Head of caudate nucleus (tissue), 42 donors: ENCODE results near the gene EEIG1.

Source experiments
- DNase-seq, 42 donors: peaks; one replicate each; pipeline versions ENCODE4 v3.0.0 to v3.0.0-alpha.2; 2020 to 2021; ENCODE audit warnings: mixed read lengths in 7 of 42
- intact Hi-C: fragments of 100-400 bp; cut with DNase I; formaldehyde crosslinking; loops from one replicate; pipeline ENCODE4 v1.15.0; 2022

EEIG1 gene

GRCh38 chr9:127977009-127977883 lies 3.5 kb downstream of the EEIG1 start:
- intact Hi-C loops: no loop called here
- DNase-seq: peak in 6 of 42 donors; percentile 8 to 40 (median 22)

- peak in 28 of 42 donors; percentile 24 to 88 (median 68) for DNase-seq
- intact Hi-C loops: no loop called here
These were observed 4.3 kb downstream of the EEIG1 start for GRCh38 chr9:127976498-127976897.

GRCh38 chr9:127975376-127976315 lies 5.1 kb downstream of the EEIG1 start:
- peak in 33 of 42 donors; percentile 49 to 82 (median 72) for DNase-seq
- intact Hi-C loops: no loop called here

DNA sequence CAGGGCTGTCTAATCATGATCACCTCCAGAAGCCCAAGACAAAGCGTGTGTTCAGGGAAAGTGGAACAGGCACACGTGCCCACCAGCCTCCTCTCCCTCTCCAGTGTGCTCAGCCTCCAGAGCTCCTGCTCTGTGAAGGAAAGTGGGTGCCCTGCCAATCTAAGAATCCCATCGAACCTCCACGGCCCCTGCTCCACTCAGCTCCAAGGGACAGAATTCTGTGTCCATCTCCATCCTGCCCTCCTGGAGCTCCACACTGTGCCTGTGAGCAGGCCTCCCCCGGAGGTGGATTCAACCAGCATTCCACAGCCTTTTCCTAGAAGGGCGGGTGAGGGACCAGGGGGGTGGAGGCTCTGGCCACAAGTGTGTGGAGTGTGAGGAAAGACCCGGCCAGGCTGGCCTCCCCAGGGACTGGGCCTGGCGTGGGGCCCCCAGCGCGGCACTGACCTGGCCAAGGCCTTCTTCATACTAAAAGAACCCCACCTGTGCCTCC lies 6.0 kb downstream of the EEIG1 start:
- intact Hi-C loops: no loop called here
- peak in 30 of 42 donors; percentile 26 to 87 (median 66) for DNase-seq

- peak in 4 of 42 donors; percentile 16 to 52 (median 40) for DNase-seq
- intact Hi-C loops: no loop called here
These were observed 6.6 kb downstream of the EEIG1 start for GRCh38 chr9:127974001-127974768.

GRCh38 chr9:127973169-127974000 lies 7.4 kb downstream of the EEIG1 start:
- intact Hi-C loops: no loop called here
- DNase-seq: peak in 29 of 42 donors; percentile 10 to 80 (median 67)

DNA sequence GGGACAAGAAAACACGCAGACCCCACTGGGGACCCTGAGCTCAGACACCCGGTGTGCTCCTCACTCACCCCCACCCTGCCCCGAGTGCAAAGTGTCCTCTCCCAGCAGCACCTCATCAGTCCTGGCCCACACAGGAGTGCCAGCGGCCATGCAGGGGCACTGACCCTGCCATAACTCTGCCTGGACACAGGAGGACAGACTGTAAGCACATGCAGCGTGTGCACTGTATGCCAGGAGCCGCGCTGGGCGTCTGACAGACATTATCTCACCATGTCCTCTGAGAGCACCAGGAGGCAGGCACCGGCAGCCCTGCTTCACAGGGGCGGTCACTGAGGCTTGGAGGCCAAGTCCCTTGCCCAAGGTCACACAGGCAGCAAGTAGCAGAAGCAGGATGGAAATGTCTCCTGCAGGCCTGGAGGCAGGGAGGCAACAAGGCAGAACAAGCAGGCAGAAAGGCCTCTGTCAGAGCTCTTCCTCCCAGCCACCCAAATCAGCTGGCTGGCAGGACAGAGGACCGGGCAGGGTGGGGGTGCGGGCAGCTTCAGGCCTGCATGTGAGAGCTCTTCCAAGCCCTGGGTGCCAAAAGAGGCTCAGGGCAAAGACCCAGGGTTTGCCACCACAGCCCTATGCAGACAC lies 8.4 kb downstream of the EEIG1 start:
- peak in 39 of 42 donors; percentile 52 to 90 (median 77) for DNase-seq
- intact Hi-C loops: no loop called here

DNA sequence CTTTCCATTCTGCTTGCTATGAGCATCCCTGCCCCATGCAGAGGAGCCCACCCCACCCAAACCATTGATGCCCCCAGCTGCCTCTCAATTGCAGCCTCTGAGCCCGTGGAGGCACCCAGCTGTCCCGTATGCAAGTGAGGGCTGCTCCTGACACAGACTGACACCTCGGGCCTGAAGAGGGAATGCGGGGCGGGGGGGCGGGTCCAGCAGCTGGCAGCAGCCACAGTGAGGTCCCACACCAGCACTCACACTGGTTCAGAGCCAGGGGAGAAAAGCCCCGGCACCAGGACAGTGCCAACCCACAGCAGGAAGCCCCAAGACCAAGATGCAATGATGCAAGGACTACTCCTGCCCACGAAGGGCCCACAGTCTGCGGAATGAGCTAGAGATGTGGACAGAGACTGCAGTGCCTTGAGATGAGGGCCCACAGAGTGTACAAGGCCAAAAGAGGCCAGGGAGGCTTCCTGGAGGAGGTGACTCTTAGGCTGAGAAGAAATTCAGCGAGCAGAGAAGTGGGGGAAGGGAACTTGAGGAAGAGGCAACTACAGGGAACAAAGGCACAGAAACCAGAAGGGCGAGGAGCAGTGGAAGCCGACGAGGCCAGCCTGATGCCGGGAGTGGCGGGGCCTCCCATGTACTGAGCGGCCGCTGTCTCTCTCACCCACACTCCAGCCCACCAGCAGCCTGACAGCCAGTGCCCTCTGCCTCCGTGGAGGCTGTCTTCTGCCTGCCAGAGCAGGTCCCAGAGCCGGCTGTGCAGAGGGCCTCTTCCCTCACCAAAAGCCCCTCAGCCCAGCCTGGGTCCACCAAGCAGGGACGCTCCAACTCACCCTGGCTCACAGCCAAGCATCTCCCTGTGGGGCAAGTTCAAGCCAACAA lies 9.2 kb downstream of the EEIG1 start:
- intact Hi-C loops: no loop called here
- peak; percentile 74 to 98 (median 93) for DNase-seq

DNA sequence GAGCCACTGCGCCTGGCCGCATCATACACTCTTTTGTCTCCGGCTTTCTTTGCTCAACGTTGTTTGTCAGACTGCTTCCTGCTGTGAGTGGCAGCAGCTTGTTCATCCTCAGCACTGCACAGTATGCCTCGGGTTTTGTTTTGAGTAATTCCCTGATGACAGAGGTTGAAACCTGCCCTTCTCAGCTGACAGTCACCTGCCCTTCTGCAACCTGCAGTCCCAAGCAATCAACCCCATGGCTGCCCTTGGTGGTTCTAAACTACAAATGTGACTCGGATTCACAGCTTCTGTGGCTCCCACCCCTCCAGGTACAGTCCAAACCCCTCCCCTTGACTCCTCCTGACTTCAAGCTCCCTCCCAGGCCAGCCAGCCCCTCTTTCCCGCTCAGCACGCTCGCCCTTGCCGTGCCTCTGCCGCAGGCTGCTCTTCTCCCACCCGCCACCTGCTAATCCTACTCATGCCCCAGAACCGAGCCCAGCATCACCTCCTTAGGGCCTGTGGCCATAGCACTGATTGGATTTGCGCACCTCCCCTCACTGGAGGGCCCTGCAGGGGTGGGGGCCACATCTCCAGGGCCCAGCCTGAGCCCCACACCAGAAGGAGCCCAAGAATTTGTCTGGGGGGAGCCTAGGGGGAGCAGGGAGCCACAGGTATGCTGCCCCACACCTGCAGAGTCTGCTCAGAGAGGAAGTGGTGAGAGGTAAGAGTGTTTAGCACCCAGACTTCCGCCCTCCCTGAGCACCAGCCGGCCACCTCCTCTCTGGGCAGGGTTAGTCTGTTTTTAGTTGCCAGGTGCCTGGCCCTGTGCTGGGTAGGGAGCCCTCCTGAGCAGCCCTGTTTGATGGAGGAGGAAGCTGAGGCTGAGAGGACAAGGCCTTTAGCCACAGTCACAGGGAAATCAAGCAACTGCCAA lies 10.1 kb downstream of the EEIG1 start:
- intact Hi-C loops: no loop called here
- DNase-seq: peak in 9 of 42 donors; percentile 15 to 44 (median 22)

DNA sequence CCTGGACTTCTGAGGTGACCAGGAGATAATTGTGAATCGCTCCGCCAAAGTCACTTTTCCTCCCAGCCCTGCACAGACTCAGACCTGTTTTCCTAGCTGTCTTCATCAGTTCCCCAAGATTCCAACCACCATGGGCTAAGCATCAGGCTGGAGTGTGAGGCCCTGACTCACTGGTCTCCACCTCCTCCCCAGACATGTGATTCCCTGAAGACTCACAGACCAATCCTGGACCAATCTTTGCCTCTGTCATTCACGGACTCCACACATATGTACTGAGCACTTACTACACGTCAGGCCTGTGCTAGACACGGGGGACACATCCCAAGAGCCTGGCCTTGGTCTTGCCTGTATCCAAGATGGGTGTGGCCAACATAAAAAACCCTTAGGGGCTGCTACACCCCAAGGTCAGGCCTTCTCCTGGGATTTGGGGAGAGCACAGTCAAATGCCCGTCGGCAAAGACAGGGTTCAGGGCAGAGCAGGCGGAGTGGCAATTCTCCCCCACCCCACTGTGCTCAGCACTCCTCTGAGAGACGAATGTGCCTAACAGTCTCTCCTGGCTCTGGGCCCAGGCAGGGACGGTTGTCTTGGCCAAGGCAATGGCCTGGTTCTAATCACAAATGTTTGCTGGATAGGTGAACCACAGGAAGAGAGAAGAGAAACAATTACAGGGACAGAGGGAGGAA lies 11.9 kb downstream of the EEIG1 start:
- intact Hi-C loops: no loop called here
- DNase-seq: peak in 38 of 42 donors; percentile 57 to 84 (median 70)

- intact Hi-C loops: no loop called here
- DNase-seq: peak in 20 of 42 donors; percentile 13 to 73 (median 44)
These were observed 12.7 kb downstream of the EEIG1 start for GRCh38 chr9:127968042-127968441.

GRCh38 chr9:127967151-127967809 lies 13.5 kb downstream of the EEIG1 start:
- intact Hi-C loops: no loop called here
- DNase-seq: peak in 9 of 42 donors; percentile 10 to 50 (median 17)

- intact Hi-C loops: no loop called here
- peak in 11 of 42 donors; percentile 7 to 46 (median 24) for DNase-seq
These were observed 14.2 kb downstream of the EEIG1 start for GRCh38 chr9:127966416-127967150.
